SHP77 (cell line): ENCODE measurements around the gene PDE2A.
"Not testable (repeated sequence)": the region's sequence is repeated elsewhere in the genome, so short reads cannot be mapped to it uniquely, and the experiment has no call there.

ENCODE experiments used
- DNase-seq, 2 experiments: peaks; one replicate each; lab custom pipeline; 2025; lab: John Stamatoyannopoulos, UW

PDE2A gene

DNA sequence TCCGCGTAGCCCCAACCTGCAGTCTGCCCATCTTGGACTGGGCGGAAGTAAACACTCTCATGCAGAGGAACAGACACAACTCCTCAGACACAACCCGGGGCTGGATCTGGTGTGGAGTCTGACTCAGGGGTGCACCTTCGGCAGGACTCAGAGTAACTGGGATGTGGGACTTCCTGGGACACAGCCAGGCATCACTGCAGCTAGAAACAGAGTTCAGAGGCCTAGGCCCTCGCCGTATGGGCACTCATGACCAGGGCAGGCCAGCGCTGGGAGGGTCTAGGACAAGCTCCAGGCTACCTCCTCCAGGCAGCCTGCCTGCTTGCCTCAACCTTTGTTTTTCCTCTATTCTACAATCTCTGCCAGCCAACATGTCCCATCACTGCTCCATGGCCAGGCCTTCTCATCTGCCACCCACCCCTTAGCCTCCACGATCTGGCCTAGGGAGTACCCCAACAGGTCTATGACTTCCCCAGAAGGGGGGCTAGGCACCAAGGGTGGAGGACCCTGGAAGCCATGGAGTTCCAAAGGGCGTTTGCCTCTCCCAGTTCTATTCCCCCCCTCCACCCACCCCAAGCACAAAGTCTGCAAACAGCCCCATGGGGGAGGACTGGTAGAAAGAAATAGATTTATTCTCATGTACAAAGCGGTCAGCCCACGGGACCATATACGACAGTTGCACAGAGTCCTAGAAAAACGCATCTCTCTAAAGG, 98.5 kb downstream of the PDE2A start:
- DNase-seq: no peak

GRCh38 chr11:72574548-72575460, 99.4 kb downstream of the PDE2A start:
- DNase-seq: no peak

GRCh38 chr11:72573855-72574445, 100.3 kb downstream of the PDE2A start:
- no peak for DNase-seq

- DNase-seq: peak; percentile 28 to 43
These were observed 101.0 kb downstream of the PDE2A start for GRCh38 chr11:72573072-72573854.

DNA sequence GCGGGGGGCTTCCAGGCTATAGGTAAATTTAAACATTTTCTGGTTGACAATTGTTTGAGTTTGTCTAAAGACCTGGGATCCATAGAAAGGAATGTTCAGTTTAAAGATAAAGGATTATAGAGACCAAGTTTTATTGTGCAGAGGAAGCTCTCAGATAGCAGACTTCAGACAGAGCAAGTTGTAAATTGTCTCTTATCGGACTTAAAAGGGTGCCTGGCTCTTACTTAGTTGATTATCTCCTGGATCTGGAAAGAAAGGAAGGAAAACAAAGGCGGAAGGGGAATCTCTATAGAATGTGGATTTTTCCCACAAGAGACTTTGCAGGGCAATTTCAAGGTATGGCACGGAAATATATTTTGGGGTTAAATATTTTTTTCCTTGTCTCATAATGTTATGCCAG, 101.7 kb downstream of the PDE2A start:
- DNase-seq: not testable (repeated sequence)

GRCh38 chr11:72570893-72571661, 103.1 kb downstream of the PDE2A start:
- no peak for DNase-seq

DNA sequence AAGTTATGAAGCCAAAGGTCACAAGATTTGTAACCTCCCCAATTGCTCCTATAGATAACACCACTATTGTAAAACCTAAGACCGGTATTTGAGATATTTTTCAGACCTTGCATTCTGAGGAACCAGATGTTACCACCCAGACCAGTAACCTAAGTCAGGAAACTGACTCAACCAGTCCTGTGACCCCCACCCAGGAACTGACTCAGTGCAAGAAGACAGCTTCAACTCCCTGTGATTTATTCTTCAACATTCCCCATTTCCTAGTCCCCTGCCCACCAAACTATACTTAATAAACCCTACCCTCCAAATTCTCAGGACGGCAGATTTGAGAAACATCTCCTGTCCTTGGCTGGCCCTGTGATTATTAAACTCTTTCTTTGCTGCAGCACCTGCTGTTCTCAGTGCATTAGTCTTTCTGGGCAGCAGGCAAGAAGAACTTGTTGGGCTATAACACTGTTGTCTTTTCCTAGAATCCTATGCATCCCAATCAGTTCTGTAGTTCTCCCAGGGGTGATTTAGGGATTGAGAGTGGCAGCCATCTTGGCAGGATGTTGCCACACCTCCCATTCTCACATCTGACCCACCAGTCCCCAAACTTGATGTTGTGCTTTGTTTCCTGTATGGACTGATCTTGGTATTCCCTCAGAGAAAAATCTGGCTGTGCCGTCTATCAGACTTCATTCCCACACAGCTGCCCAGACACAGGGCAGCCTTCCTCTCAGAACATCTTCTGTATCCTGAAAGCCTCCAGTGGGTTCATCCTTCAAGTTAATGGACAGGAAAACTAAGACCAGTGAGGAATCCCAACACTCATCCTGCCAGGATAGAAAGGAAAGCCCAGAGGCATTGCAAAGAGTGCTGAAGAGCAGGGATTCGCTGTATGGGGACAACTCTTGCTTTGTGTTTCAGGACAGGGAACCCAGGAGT, 104.0 kb downstream of the PDE2A start:
- DNase-seq: no peak

- DNase-seq: no peak
These were observed 105.4 kb downstream of the PDE2A start for GRCh38 chr11:72568861-72569260.

GRCh38 chr11:72562431-72562830, 111.8 kb downstream of the PDE2A start:
- no peak for DNase-seq

DNA sequence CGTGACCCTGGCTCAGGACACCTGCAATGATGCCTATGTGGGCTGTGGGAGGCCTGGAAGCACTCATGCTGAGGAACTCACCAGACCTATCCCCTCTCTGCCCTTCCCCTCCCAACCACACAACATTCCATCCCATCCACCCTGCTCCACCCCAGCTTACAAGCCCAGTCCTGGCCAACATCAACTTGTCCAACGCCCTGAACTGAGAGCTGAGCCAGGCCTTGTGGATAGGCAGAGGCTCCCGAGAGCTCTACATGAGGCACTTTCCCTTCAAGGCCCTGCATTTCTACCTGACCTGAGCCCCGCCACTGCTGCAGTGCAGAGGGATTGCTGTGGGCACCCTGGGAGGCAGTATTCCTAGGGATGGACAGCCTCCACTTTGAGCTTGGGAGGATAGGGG, 112.4 kb downstream of the PDE2A start:
- no peak for DNase-seq

- not testable (repeated sequence) for DNase-seq
These were observed 113.4 kb downstream of the PDE2A start for GRCh38 chr11:72560864-72561263.

GRCh38 chr11:72556433-72556832, 117.8 kb downstream of the PDE2A start:
- no peak for DNase-seq

- DNase-seq: not testable (repeated sequence)
These were observed 119.2 kb downstream of the PDE2A start for GRCh38 chr11:72555014-72555522.

DNA sequence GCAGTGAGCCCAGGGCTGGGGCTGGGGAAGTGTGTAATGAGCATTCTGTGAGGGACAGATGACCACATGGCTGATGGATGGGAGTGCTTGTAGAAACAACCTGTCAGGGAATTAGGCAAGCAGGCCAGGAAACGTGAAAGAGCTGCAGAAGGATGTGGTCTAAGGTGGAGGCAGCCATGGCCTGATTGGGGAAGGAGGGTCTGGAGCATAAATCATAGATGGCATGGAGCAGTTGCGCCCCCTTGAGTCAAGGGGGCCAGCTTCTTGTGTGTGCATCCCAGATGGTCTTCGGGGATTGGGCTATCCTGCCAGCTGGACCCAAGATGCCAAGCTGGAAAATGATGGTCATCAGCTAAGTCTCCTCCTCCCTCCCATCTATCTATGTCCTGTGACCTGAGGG, 120.5 kb downstream of the PDE2A start:
- DNase-seq: no peak

DNA sequence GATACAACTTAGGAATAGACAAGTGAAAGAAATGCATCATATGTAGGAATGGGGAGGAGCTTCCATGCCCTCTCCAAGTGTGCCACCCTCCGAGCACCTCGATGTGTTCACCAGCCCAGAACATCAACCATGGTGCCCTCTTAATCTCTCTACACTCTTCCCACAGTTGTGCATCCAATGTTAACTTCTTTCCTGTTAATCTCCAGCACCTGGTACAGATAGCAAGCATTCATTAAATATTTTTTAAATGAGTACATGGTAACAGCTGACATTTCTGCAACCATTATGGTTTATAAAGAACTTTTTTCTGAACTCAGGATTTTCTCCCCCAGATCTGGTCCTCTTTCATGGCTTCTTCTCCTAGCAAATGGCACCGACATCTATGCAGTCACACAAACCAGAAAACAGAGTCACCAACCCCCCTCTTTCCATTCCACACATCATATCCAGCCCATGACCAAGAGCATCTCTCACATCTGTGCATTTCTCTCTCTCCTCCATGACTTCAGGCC, 121.8 kb downstream of the PDE2A start:
- DNase-seq: no peak

DNA sequence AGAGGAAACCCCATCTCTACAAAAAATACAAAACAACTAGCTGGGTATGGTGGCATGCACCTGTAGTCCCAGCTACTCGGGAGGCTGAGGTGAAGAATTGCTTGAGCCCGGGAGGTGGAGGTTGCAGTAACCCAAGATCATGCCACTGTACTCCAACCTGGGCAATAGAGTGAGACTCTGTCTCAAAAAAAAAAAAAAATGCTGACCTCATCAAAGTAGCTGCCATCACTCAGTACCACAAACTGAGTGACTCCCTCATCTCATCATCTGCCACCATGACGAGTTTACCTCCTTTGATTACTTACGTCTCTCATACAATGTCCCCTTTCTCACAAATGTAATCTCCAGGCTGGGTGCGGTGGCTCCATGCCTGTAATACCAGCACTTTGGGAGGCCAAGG, 122.7 kb downstream of the PDE2A start:
- no peak for DNase-seq

DNA sequence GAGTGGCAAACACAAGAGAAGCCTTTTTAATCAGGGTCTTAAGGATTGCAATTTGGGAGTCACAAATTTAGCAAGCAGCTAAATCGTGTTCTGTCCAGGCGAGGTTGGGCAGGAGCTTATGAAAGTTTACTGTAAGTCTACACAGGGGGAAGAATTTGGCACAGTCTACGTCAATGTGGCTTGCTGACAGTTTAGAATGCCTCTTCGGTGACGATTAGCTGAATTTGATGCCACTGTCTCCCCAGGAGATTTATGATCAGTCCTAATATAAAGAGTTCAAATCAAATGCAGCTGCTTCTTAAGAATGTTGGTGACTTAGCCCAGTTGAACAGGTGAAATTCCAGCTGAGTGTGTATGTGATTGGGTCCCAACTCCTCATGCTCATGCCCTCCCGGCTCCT, 125.8 kb downstream of the PDE2A start:
- no peak for DNase-seq

DNA sequence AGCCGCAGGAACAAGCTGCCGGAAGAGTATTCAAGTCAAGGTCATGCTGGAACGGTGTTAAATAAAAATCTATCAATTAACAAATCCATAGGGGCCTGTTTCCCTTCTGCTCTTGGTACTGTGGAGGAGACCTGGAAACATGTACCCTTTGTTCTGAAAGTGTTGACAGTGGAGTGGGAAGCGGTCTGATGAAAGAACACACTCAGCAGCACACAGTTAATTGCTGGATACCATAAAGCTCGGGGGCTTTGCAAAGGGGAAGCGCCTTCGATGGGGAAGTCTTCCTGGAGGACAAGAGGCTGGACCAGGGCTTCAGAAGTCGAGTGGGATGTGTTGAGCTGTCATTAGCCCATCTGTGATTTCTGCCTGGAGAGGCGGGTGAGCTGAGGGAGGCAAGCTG, 127.4 kb downstream of the PDE2A start:
- no peak for DNase-seq

DNA sequence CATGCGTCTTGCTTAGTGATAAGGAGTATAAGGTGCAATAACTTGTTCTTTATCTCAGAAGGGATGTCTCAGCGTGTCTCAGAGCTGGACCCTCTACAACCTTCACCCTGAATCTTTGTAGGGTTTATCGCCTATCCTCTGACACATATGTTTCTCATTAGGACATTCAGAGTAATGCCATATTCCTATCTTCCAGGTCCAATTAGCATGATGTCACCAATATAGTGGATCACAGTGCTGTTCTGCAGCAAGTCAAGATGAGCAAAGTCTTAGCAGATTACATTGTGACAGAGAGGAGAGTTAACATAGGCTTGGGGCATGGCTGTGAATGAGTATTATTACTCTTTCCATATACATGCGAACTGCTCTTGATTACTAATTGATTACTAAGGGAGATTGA, 129.6 kb downstream of the PDE2A start:
- no peak for DNase-seq
